BJ (cell line): Measurements from ENCODE around the gene PRRT1B. TPM values are rescaled to one million over a fixed set of nuclear protein-coding genes. Genes with fewer than 3 reads are reported as not detected.

ENCODE experiments used
- CTCF ChIA-PET: fragments of 350-600 bp; formaldehyde crosslinking; extraction: SDS; loops from one replicate; lab custom pipeline; 2021; ENCODE audit warnings: antibody characterized with exemption, inconsistent platforms; lab: Yijun Ruan, JAX
- POLR2A ChIA-PET: fragments of 300-600 bp; sonication (Branson Sonifier 250); formaldehyde crosslinking; extraction: SDS; loops from one replicate; lab custom pipeline; 2021; ENCODE audit warnings: antibody characterized with exemption; lab: Charles Lee
- DNase-seq: peaks from one replicate; pipeline ENCODE4 v3.0.0-alpha.2; 2011; ENCODE audit warnings: low read depth
- H3K27me3 ChIP-seq: 2 replicates; pipeline ENCODE4 v1.6.0; 2011; ENCODE audit warnings: low read length; ENCODE audit not compliant: control insufficient read depth, insufficient read depth
- H3K36me3 ChIP-seq: 2 replicates; pipeline ENCODE4 v1.5.1; 2011; ENCODE audit warnings: low read length; ENCODE audit not compliant: control insufficient read depth, insufficient read depth
- H3K4me3 ChIP-seq: 2 replicates; pipeline ENCODE4 v1.5.1; 2011; ENCODE audit warnings: low read depth, mild to moderate bottlenecking, control low read depth, low read length
- polyA plus RNA-seq: library from polyadenylated mRNA; depleted of rRNA; stranded (reverse); fragments of >200 nt; gene quantifications from 2 replicates; pipeline ENCODE4 v1.2.3, GENCODE V29; 2011
- TF ChIP-seq, protein P1 (sequence below): IDR thresholded peaks from 2 replicates; pipeline ENCODE4 v1.5.1; 2011; ENCODE audit warnings: low read depth, mild to moderate bottlenecking, control low read depth, inconsistent platforms, low read length, moderate library complexity; ENCODE audit not compliant: insufficient read depth

The PRRT1B gene
- polyA plus RNA-seq, 1 experiment, result not detected

GRCh38 chr9:131601683-131602181 is 56.4 kb downstream of the PRRT1B start:
- H3K27me3 ChIP-seq, result no peaks in the 10 kb centered on the region
- POLR2A ChIA-PET, result no interaction called here
- TF ChIP-seq, protein P1, sequence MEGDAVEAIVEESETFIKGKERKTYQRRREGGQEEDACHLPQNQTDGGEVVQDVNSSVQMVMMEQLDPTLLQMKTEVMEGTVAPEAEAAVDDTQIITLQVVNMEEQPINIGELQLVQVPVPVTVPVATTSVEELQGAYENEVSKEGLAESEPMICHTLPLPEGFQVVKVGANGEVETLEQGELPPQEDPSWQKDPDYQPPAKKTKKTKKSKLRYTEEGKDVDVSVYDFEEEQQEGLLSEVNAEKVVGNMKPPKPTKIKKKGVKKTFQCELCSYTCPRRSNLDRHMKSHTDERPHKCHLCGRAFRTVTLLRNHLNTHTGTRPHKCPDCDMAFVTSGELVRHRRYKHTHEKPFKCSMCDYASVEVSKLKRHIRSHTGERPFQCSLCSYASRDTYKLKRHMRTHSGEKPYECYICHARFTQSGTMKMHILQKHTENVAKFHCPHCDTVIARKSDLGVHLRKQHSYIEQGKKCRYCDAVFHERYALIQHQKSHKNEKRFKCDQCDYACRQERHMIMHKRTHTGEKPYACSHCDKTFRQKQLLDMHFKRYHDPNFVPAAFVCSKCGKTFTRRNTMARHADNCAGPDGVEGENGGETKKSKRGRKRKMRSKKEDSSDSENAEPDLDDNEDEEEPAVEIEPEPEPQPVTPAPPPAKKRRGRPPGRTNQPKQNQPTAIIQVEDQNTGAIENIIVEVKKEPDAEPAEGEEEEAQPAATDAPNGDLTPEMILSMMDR, result no peak
- peaks cover 28% of the 10 kb centered on the region for H3K36me3 ChIP-seq
- no peak overlapping the region for H3K4me3 ChIP-seq
- no peak for DNase-seq
- CTCF ChIA-PET, result interaction anchor here (0.8 to 6.1 kb wide), 5 partner anchors 9 to 139 kb away, joined by 3 to 35 read pairs (median 4); no protein-coding TSS in a partner anchor

DNA sequence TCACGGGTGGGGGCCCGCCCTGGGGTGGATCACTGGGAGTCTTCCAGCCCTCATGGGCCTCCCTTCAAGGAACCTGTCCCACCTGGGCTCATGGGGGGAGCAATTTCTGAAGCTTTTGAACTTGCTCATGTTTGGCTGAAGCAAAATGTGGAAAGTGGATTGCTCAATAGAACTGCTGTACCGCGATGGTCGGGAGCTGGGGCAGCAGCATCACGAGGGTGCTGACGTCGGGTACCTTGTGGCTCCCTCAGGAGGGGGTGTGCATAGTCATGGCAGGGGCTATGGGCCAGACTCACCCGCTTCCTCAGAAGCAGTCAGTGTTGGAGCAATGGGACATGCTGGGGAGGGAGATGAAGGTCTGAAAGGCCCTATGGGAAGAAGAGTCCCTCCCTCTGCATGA is 57.9 kb downstream of the PRRT1B start:
- DNase-seq, result no peak
- CTCF ChIA-PET, result interaction anchor here (1.1 to 6.1 kb wide), 2 partner anchors 11 to 136 kb away, joined by 3 to 35 read pairs; no protein-coding TSS in a partner anchor
- peaks cover 20% of the 10 kb centered on the region for H3K36me3 ChIP-seq

DNA sequence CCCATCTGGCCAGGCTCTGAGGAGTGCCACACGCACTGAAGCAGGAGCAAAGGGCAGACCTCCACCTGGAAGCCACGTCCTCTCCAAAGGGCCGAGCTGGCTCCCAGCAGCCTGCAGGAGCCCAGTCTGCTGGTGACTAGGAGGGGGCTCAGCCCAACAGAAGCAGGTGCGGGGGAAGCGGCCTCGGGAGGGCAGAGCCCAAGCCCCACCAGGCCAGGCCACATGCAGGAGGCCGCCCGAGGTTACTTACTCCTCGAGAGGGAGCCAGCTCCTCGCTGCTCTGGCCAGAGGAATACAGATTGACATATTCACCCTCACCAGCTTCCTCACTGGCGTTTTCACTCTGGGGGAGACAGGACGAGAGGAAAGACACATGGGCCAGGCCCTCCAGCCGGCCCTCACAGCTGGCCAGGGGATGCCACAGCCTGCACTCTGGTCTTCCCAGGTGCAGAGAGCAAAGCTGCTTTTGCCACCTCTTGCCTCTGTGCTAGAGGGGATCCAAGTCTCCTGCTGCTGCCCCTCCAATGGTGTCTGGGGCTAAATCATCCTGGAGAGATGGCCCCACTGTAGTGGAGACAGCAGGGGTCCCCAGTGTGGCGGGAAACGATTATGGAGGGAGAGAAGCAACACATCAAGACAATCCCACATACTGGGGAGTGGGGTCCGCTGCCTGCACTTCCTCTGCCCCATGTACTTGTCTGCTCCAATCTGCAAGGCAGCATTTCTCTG is 58.6 kb downstream of the PRRT1B start:
- ChIA-PET CTCF (interaction anchor here (2.7 to 6.1 kb wide), 2 partner anchors 11 to 136 kb away, joined by 14 to 35 read pairs; partner anchors contain the start of gene RAPGEF1), POLR2A (no interaction called here)
- Histone ChIP-seq H3K27me3 (no peaks in the 10 kb centered on the region), H3K4me3 (no peak overlapping the region), H3K36me3 (peaks cover 19% of the 10 kb centered on the region)
- no peak for DNase-seq
- TF ChIP-seq, protein P1, result no peak

More for the DNA sequence above, 57.9 kb downstream of the PRRT1B start:
- no peak overlapping the region for H3K4me3 ChIP-seq
- no peaks in the 10 kb centered on the region for H3K27me3 ChIP-seq
- POLR2A ChIA-PET, result no interaction called here
- TF ChIP-seq, protein P1, result no peak

DNA sequence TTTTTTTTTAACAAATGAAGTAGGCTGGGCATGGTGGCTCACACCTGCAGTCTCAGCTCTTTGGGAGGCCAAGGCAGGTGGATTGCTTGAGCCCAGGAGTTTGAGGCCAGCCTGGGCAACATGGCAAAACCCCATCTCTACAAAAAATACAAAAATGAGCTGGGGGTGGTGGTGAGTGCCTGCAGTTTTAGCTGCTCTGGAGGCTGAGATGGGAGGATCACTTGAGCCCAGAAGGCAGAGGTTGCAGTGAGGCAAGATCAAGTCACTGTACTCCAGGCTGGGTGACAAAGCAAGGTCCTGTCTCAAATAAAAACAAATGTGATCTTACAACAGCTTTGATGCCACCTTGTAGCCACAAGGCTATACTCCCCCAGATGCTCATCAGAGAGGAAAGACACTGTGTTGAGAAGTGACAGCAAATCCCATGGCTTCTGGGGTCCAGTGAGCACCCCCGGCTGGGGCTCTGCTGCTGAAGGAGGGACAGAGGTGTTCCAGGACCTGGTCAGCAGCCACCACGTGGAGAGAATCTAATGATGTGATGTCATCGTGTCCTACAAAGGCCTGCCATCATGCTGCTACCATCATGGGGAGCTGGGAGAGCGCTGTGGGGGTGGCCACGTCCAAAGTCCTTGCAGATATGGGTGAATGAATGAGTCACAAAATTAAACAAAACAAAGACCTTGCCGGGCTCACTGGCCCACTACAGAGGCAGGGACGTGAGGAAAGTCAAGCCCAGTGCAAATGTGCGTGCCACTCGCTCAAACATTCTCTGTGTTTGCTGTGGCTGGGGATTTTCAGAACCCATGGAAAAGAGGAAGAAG is 60.7 kb downstream of the PRRT1B start:
- Histone ChIP-seq H3K27me3 (no peaks in the 10 kb centered on the region), H3K36me3 (peaks cover 15% of the 10 kb centered on the region), H3K4me3 (no peak overlapping the region)
- ChIA-PET POLR2A (no interaction called here), CTCF (interaction anchor here (2.7 to 6.1 kb wide), 2 partner anchors 14 to 134 kb away, joined by 14 to 35 read pairs; partner anchors contain the start of gene RAPGEF1)
- DNase-seq, result no peak
- TF ChIP-seq, protein P1, result no peak
